H9 (cell line): ENCODE results near the gene HTRA3. TPM values are rescaled to one million over a fixed set of nuclear protein-coding genes. Genes with fewer than 3 reads are reported as not detected.

ENCODE experiments used
- DNase-seq: peaks from one replicate; pipeline ENCODE4 v3.0.0-alpha.2; 2017
- H2AFZ ChIP-seq: one replicate; pipeline ENCODE4 v1.6.1; 2013; ENCODE audit warnings: mild to moderate bottlenecking, low read length, control low read depth, moderate library complexity
- H2AK5ac ChIP-seq: 2 replicates; pipeline ENCODE4 v1.6.1; 2013; ENCODE audit warnings: low read length, control low read depth, mixed read lengths; ENCODE audit not compliant: insufficient read length
- H2BK120ac ChIP-seq: one replicate; pipeline ENCODE4 v1.6.1; 2013; ENCODE audit warnings: low read depth, mild to moderate bottlenecking, low read length, control low read depth, inconsistent platforms; ENCODE audit not compliant: poor library complexity, severe bottlenecking
- H2BK12ac ChIP-seq: 2 replicates; pipeline ENCODE4 v1.6.1; 2013; ENCODE audit warnings: low read length, control low read depth, mixed read lengths, low read depth; ENCODE audit not compliant: insufficient read length
- H2BK15ac ChIP-seq: 2 replicates; pipeline ENCODE4 v1.6.1; 2013; ENCODE audit warnings: low read depth, low read length, control low read depth
- H2BK20ac ChIP-seq: one replicate; pipeline ENCODE4 v1.6.1; 2013; ENCODE audit warnings: low read depth, mild to moderate bottlenecking, low read length, control low read depth, inconsistent platforms; ENCODE audit not compliant: poor library complexity, severe bottlenecking
- H2BK5ac ChIP-seq: 2 replicates; pipeline ENCODE4 v1.6.1; 2013; ENCODE audit warnings: low read length, control low read depth, mixed read lengths; ENCODE audit not compliant: insufficient read length
- H3K14ac ChIP-seq: 2 replicates; pipeline ENCODE4 v1.6.1; 2013; ENCODE audit warnings: low read length, control low read depth; ENCODE audit not compliant: insufficient read depth
- H3K18ac ChIP-seq: 2 replicates; pipeline ENCODE4 v1.6.1; 2013; ENCODE audit warnings: low read depth, mild to moderate bottlenecking, mixed read lengths, low read length, control low read depth; ENCODE audit not compliant: insufficient read length
- H3K23ac ChIP-seq: 2 replicates; pipeline ENCODE4 v1.6.1; 2013; ENCODE audit warnings: low read length, control low read depth, mixed read lengths, low read depth; ENCODE audit not compliant: insufficient read length
- H3K23me2 ChIP-seq: 2 replicates; pipeline ENCODE4 v1.6.1; 2013; ENCODE audit warnings: low read depth, mild to moderate bottlenecking, mixed read lengths, low read length, control low read depth; ENCODE audit not compliant: insufficient read length, poor library complexity, severe bottlenecking
- H3K27ac ChIP-seq: 2 replicates; pipeline ENCODE4 v1.5.1; 2013; ENCODE audit warnings: low read length, control low read depth, mixed read lengths, low read depth; ENCODE audit not compliant: insufficient read length
- H3K27me3 ChIP-seq: 2 replicates; pipeline ENCODE4 v1.6.1; 2013; ENCODE audit warnings: low read length, control low read depth, inconsistent platforms; ENCODE audit not compliant: insufficient read depth
- H3K4ac ChIP-seq: 2 replicates; pipeline ENCODE4 v1.6.1; 2013; ENCODE audit warnings: low read depth, mild to moderate bottlenecking, control low read depth, inconsistent platforms, low read length, moderate library complexity
- H3K4me1 ChIP-seq: 2 replicates; pipeline ENCODE4 v1.6.1; 2013; ENCODE audit warnings: low read length, control low read depth, inconsistent platforms; ENCODE audit not compliant: insufficient read depth
- H3K4me2 ChIP-seq: 2 replicates; pipeline ENCODE4 v1.6.1; 2013; ENCODE audit warnings: low read length, control low read depth, mixed read lengths; ENCODE audit not compliant: insufficient read length, insufficient read depth
- H3K56ac ChIP-seq: 2 replicates; pipeline ENCODE4 v1.6.1; 2013; ENCODE audit warnings: low read depth, mild to moderate bottlenecking, mixed read lengths, low read length, control low read depth; ENCODE audit not compliant: insufficient read length
- H3K79me1 ChIP-seq: 2 replicates; pipeline ENCODE4 v1.6.1; 2013; ENCODE audit warnings: low read depth, mild to moderate bottlenecking, moderate library complexity, low read length, control low read depth, inconsistent platforms; ENCODE audit not compliant: insufficient read depth, poor library complexity, severe bottlenecking
- H3K79me2 ChIP-seq: 2 replicates; pipeline ENCODE4 v1.6.1; 2013; ENCODE audit warnings: low read length, control low read depth, inconsistent platforms; ENCODE audit not compliant: insufficient read depth
- H3K9ac ChIP-seq: 2 replicates; pipeline ENCODE4 v1.6.1; 2013; ENCODE audit warnings: low read length, control low read depth, mixed read lengths; ENCODE audit not compliant: insufficient read length; ENCODE audit errors: extremely low read depth
- H3K9me3 ChIP-seq: one replicate; pipeline ENCODE4 v1.6.1; 2013; ENCODE audit warnings: low read depth, low read length, inconsistent platforms; ENCODE audit not compliant: control insufficient read depth
- H3T11ph ChIP-seq: one replicate; pipeline ENCODE4 v1.6.1; 2013; ENCODE audit warnings: mild to moderate bottlenecking, low read length, control low read depth, inconsistent platforms
- H4K20me1 ChIP-seq: one replicate; pipeline ENCODE4 v1.6.1; 2013; ENCODE audit not compliant: control insufficient read depth, insufficient read length, insufficient read depth
- H4K5ac ChIP-seq: 2 replicates; pipeline ENCODE4 v1.6.1; 2013; ENCODE audit warnings: low read depth, mild to moderate bottlenecking, mixed read lengths, low read length, control low read depth; ENCODE audit not compliant: insufficient read length
- H4K8ac ChIP-seq: replicated peaks from 2 replicates; pipeline ENCODE4 v1.6.1; 2013; ENCODE audit warnings: low read length, control low read depth, mixed read lengths, low read depth; ENCODE audit not compliant: insufficient read length
- H4K91ac ChIP-seq: 2 replicates; pipeline ENCODE4 v1.6.1; 2013; ENCODE audit warnings: low read depth, mild to moderate bottlenecking, moderate library complexity, mixed read lengths, low read length, control low read depth; ENCODE audit not compliant: insufficient read length
- H3K27ac Mint-ChIP-seq, 3 experiments: 2 replicates in 2 of 3; 3 replicates in 1 of 3; pipeline ENCODE4 v1.8.0; 2020 to 2021; ENCODE audit warnings: mixed read lengths in 3 of 3, mild to moderate bottlenecking in 1 of 3, moderate library complexity in 1 of 3
- H3K27me3 Mint-ChIP-seq: 2 replicates; pipeline ENCODE4 v1.8.0; 2021; ENCODE audit warnings: low read depth, mild to moderate bottlenecking, moderate library complexity, mixed read lengths
- H3K36me3 Mint-ChIP-seq, 3 experiments: 2 replicates in 2 of 3; 3 replicates in 1 of 3; pipeline ENCODE4 v1.8.0; 2020 to 2021; ENCODE audit warnings: low read depth in 3 of 3, mixed read lengths in 3 of 3; ENCODE audit not compliant: insufficient read depth in 1 of 3
- H3K4me1 Mint-ChIP-seq, 2 experiments: 2 replicates each; pipeline ENCODE4 v1.8.0; 2020; ENCODE audit warnings: mixed read lengths in 2 of 2
- H3K4me3 Mint-ChIP-seq, 2 experiments: 2 replicates in 1 of 2; 3 replicates in 1 of 2; pipeline ENCODE4 v1.8.0; 2020 to 2021; ENCODE audit warnings: mild to moderate bottlenecking in 2 of 2, mixed read lengths in 2 of 2, moderate library complexity in 1 of 2
- H3K9me3 Mint-ChIP-seq, 2 experiments: 2 replicates in 1 of 2; 3 replicates in 1 of 2; pipeline ENCODE4 v1.8.0; 2020; ENCODE audit warnings: mild to moderate bottlenecking in 2 of 2, mixed read lengths in 2 of 2, moderate library complexity in 1 of 2
- CTCF ChIP-seq: fragments of 200-600 bp; sonication (generic); conservative IDR thresholded peaks from 3 replicates; pipeline ENCODE4 v1.8.0; 2021; ENCODE audit warnings: antibody characterized with exemption, mild to moderate bottlenecking
- WGBS: extraction: QIAGEN DNeasy Blood & Tissue Kit; methylation state at CpG from one replicate; pipeline ENCODE4 v1.1.7; 2013; ENCODE audit warnings: missing lambda C conversion rate, low lambda C conversion rate, mixed read lengths; ENCODE audit not compliant: insufficient read length; ENCODE audit errors: extremely low coverage; 5-methylcytosine and 5-hydroxymethylcytosine counted together
- total RNA-seq: library from RNA; stranded (reverse); gene quantifications from 2 replicates; pipeline ENCODE4 v1.2.1, GENCODE V29; 2021

Gene HTRA3
- total RNA-seq, 1 experiment from 2014 or later = 3.0 TPM

- DNase-seq = no peak
- H3K4me3 Mint-ChIP-seq = no peak overlapping the region
- H3K4me1 Mint-ChIP-seq = no peaks in the 10 kb centered on the region
- no peak overlapping the region for H4K5ac ChIP-seq
- no peaks in the 10 kb centered on the region for H3K9me3 Mint-ChIP-seq
- H3K4me1 ChIP-seq = no peaks in the 10 kb centered on the region
- no peaks in the 10 kb centered on the region for H3K27me3 ChIP-seq
- no peaks in the 10 kb centered on the region for H3K23me2 ChIP-seq
- H3K56ac ChIP-seq = no peak overlapping the region
- H3K27ac ChIP-seq = no peak overlapping the region
- no peak overlapping the region for H2BK120ac ChIP-seq
- no peak overlapping the region for H2BK15ac ChIP-seq
- no peak overlapping the region; the same call in 1 of the 2 replicates for H3K4ac ChIP-seq
- no peak overlapping the region for H3K23ac ChIP-seq
- no peaks in the 10 kb centered on the region for H3K79me2 ChIP-seq
- H3K9me3 ChIP-seq = no peaks in the 10 kb centered on the region
- no peaks in the 10 kb centered on the region for H3K79me1 ChIP-seq
- no peak overlapping the region for H3T11ph ChIP-seq
- H4K91ac ChIP-seq = no peak overlapping the region
- no peak overlapping the region for H2BK12ac ChIP-seq
- H3K36me3 Mint-ChIP-seq = no peaks in the 10 kb centered on the region; a peak in 1 of 7 replicates
- no peak overlapping the region for H3K9ac ChIP-seq
- H4K20me1 ChIP-seq = peaks cover 2% of the 10 kb centered on the region
- no peak overlapping the region for H2BK5ac ChIP-seq
- H2AK5ac ChIP-seq = no peak overlapping the region
- H2BK20ac ChIP-seq = no peak overlapping the region
- no peak overlapping the region for H3K4me2 ChIP-seq
- no peak for TF ChIP-seq CTCF
- no peak overlapping the region for H3K27ac Mint-ChIP-seq
- H2AFZ ChIP-seq = no peak overlapping the region
- WGBS = no CpG with 5 or more reads among the region's 25 CpGs
- peaks cover 1% of the 10 kb centered on the region; the same call in 1 of the 2 replicates for H3K27me3 Mint-ChIP-seq
- H4K8ac ChIP-seq = no peak overlapping the region
- no peak overlapping the region; the same call in 1 of the 2 replicates for H3K14ac ChIP-seq
- H3K18ac ChIP-seq = no peak overlapping the region
Measured at GRCh38 chr4:8280158-8280875, 10.8 kb downstream of the HTRA3 start.
